Keratinocyte (primary cell): Measurements from ENCODE around the gene CD4.

ENCODE experiments used
- EZH2 ChIP-seq: IDR thresholded peaks from one replicate; pipeline ENCODE4 v1.6.1; 2012; ENCODE audit warnings: inconsistent platforms, mild to moderate bottlenecking, low read length, moderate library complexity
- TF ChIP-seq, protein P1 (sequence below), 3 experiments: IDR thresholded peaks in 1 of 3; conservative IDR thresholded peaks in 1 of 3; optimal IDR thresholded peaks in 1 of 3; 2 replicates in 2 of 3; 3 replicates in 1 of 3; pipeline versions ENCODE3 to v1.5.1; 2011; ENCODE audit warnings: low read length in 3 of 3, mild to moderate bottlenecking in 3 of 3, moderate library complexity in 2 of 3, control low read depth in 1 of 3, inconsistent platforms in 1 of 3; ENCODE audit not compliant: insufficient read depth in 2 of 3; ENCODE audit errors: extremely low read depth in 1 of 3

DNA sequence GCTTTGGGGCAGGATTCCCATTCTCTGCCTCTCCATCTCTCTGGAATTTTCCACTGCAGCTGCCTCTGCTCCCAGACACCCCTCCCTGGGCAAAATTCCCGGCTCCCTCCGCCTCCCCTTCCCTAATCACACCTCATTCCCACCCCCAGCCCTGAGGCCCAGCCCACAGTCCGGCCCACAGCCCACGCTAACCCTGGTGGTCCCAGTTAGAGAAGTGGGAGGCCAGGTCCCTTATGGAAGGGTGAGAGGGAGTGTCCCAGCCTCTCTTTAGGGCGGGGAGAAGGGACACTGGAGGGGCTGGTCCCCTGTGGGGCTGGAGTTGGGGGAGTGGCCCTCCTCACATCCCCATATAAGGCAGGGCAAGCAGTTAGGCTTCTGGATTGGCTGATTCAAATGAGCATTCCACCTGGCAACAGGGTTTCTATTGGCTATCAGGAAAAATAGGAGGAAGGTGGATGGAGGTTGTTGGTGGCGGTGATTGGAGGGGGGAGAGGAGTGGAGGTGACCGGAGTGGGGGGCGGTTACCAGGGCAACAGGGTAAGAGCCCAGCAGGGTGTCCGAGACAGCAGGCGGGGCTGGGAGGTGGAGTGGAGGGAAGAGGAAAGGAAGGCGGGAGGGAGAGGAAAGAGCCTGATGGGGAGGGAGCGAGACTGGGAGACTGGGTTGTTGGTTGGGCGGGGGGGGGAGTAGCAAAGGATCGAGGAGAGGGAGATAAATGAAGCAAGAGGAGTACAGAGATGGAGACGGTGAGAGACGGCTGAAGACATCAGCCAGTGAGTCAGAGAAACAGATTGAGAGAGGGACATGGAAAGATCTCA lies 25.1 kb upstream of the CD4 start:
- TF ChIP-seq, protein P1, sequence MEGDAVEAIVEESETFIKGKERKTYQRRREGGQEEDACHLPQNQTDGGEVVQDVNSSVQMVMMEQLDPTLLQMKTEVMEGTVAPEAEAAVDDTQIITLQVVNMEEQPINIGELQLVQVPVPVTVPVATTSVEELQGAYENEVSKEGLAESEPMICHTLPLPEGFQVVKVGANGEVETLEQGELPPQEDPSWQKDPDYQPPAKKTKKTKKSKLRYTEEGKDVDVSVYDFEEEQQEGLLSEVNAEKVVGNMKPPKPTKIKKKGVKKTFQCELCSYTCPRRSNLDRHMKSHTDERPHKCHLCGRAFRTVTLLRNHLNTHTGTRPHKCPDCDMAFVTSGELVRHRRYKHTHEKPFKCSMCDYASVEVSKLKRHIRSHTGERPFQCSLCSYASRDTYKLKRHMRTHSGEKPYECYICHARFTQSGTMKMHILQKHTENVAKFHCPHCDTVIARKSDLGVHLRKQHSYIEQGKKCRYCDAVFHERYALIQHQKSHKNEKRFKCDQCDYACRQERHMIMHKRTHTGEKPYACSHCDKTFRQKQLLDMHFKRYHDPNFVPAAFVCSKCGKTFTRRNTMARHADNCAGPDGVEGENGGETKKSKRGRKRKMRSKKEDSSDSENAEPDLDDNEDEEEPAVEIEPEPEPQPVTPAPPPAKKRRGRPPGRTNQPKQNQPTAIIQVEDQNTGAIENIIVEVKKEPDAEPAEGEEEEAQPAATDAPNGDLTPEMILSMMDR (optimal IDR thresholded peaks at IDR 0.05 in 1 of 3, IDR thresholded peaks at IDR 0.05 in 1 of 3, conservative IDR thresholded peaks at IDR 0.05 in 1 of 3; ENCODE audit: extremely low read depth in 1 of 3, insufficient read depth in 2 of 3, low read length in 3 of 3), result no peak
- no peak for TF ChIP-seq EZH2
